Mesendoderm (in vitro differentiated cells): ENCODE measurements around the gene PLCL1.
A peak's percentile ranks its signal among the peaks of the same experiment; 100 is the strongest.

Source experiments
- DNase-seq: peaks from one replicate; pipeline ENCODE4 v3.0.0; 2013
- H2AK5ac ChIP-seq: 2 replicates; pipeline ENCODE4 v1.6.1; 2013; ENCODE audit warnings: low read length, inconsistent platforms
- H2BK120ac ChIP-seq: 2 replicates; pipeline ENCODE4 v1.6.1; 2013; ENCODE audit warnings: low read depth, mild to moderate bottlenecking, low read length, moderate library complexity, mixed read lengths
- H2BK15ac ChIP-seq: replicated peaks from 2 replicates; pipeline ENCODE4 v1.6.1; 2013; ENCODE audit warnings: low read depth, mild to moderate bottlenecking, moderate library complexity
- H2BK5ac ChIP-seq: 2 replicates; pipeline ENCODE4 v1.6.1; 2013; ENCODE audit warnings: low read length, inconsistent platforms
- H3K18ac ChIP-seq: 2 replicates; pipeline ENCODE4 v1.6.1; 2013; ENCODE audit warnings: mild to moderate bottlenecking, low read length, mixed read lengths
- H3K23ac ChIP-seq: one replicate; pipeline ENCODE4 v1.6.1; 2013; ENCODE audit warnings: low read length
- H3K27ac ChIP-seq: 2 replicates; pipeline ENCODE4 v1.5.1; 2013; ENCODE audit warnings: low read depth, mild to moderate bottlenecking, inconsistent platforms, low read length, moderate library complexity
- H3K27me3 ChIP-seq: 2 replicates; pipeline ENCODE4 v1.6.1; 2013; ENCODE audit warnings: low read length, control low read depth, mild to moderate bottlenecking, inconsistent platforms; ENCODE audit not compliant: insufficient read depth, poor library complexity
- H3K36me3 ChIP-seq: 2 replicates; pipeline ENCODE4 v1.6.1; 2013; ENCODE audit warnings: low read length, inconsistent platforms; ENCODE audit not compliant: control insufficient read depth, insufficient read depth
- H3K4ac ChIP-seq: one replicate; pipeline ENCODE4 v1.6.1; 2013; ENCODE audit warnings: low read depth, mild to moderate bottlenecking, low read length, moderate library complexity
- H3K4me1 ChIP-seq: 2 replicates; pipeline ENCODE4 v1.6.1; 2013; ENCODE audit warnings: low read depth, low read length, inconsistent platforms; ENCODE audit not compliant: control insufficient read depth
- H3K4me2 ChIP-seq: 2 replicates; pipeline ENCODE4 v1.6.1; 2013; ENCODE audit warnings: low read length
- H3K4me3 ChIP-seq: 2 replicates; pipeline ENCODE4 v1.5.1; 2013; ENCODE audit warnings: mild to moderate bottlenecking, low read length
- H3K56ac ChIP-seq: one replicate; pipeline ENCODE4 v1.6.1; 2013; ENCODE audit warnings: low read length
- H3K79me1 ChIP-seq: 2 replicates; pipeline ENCODE4 v1.6.1; 2013; ENCODE audit warnings: low read length, inconsistent platforms
- H3K79me2 ChIP-seq: 2 replicates; pipeline ENCODE4 v1.6.1; 2013; ENCODE audit warnings: mild to moderate bottlenecking, low read length; ENCODE audit not compliant: control insufficient read depth, insufficient read depth
- H3K9ac ChIP-seq: 2 replicates; pipeline ENCODE4 v1.6.1; 2013; ENCODE audit warnings: low read length, inconsistent platforms
- H4K5ac ChIP-seq: one replicate; pipeline ENCODE4 v1.6.1; 2013; ENCODE audit warnings: low read length
- H4K8ac ChIP-seq: one replicate; pipeline ENCODE4 v1.6.1; 2013; ENCODE audit warnings: low read depth, mild to moderate bottlenecking, control low read depth, low read length, moderate library complexity
- WGBS: extraction: QIAGEN DNeasy Blood & Tissue Kit; methylation state at CpG from one replicate; pipeline ENCODE4 v1.1.7; 2013; ENCODE audit warnings: low lambda C conversion rate, missing lambda C conversion rate; ENCODE audit not compliant: insufficient coverage; ENCODE audit errors: extremely low coverage; 5-methylcytosine and 5-hydroxymethylcytosine counted together

PLCL1 gene

DNA sequence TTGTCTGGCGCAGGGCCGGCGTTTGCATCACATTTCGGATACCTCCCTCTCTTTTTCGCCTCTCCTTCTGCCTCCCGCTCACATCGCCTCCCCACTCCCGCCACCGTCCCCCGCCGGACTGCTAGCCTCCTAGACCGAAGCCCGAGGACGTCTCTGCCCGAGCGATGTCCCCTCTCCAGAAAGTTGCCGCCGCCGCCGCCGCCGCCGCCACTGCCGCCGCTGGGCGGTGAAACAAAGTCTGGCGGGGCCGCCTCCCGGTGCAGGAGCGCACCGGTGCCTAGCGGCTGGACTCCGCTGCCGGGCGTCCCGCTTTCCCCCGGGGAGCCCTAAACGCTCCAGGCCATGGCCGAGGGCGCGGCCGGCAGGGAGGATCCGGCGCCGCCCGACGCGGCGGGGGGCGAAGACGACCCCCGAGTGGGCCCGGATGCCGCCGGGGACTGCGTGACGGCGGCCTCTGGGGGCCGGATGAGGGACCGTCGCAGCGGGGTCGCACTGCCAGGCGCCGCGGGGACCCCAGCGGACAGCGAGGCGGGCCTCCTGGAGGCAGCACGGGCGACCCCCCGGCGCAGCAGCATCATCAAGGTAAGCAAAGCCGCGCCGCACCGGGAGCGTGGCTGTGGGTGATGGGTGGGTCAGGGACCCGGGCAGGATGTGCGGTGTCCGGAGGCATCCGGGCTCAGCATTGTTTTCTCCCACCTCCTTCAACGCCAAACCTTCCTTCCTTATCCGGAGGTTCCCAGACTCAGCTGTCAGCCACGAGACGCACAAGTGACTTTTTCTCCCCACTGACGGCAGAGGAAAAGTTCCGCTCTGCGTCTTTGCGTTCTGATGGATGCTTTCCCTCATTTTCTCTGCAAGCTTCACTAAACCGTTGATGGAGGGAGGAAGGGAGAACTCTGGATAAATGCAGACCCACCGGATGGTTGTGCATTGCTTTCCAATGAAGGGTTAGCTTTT is 643 bp downstream of the PLCL1 start:
- Histone ChIP-seq H3K4me1 (peaks cover 3% of the 10 kb centered on the region), H2BK5ac (no peak overlapping the region), H3K27me3 (peaks cover 6% of the 10 kb centered on the region), H3K27ac (no peak overlapping the region), H2BK15ac (no peak overlapping the region), H3K9ac (peak overlapping the region; percentile 16), H3K4me3 (no peak overlapping the region), H4K8ac (no peak overlapping the region), H3K36me3 (no peaks in the 10 kb centered on the region), H3K4me2 (peak overlapping the region; percentile 5), H3K4ac (no peak overlapping the region), H3K23ac (no peak overlapping the region), H3K79me1 (no peaks in the 10 kb centered on the region), H4K5ac (no peak overlapping the region), H3K18ac (no peak overlapping the region), H2BK120ac (no peak overlapping the region), H3K56ac (no peak overlapping the region), H3K79me2 (no peaks in the 10 kb centered on the region), H2AK5ac (no peak overlapping the region)
- WGBS: no CpG with 5 or more reads among the region's 92 CpGs
- no peak for DNase-seq

DNA sequence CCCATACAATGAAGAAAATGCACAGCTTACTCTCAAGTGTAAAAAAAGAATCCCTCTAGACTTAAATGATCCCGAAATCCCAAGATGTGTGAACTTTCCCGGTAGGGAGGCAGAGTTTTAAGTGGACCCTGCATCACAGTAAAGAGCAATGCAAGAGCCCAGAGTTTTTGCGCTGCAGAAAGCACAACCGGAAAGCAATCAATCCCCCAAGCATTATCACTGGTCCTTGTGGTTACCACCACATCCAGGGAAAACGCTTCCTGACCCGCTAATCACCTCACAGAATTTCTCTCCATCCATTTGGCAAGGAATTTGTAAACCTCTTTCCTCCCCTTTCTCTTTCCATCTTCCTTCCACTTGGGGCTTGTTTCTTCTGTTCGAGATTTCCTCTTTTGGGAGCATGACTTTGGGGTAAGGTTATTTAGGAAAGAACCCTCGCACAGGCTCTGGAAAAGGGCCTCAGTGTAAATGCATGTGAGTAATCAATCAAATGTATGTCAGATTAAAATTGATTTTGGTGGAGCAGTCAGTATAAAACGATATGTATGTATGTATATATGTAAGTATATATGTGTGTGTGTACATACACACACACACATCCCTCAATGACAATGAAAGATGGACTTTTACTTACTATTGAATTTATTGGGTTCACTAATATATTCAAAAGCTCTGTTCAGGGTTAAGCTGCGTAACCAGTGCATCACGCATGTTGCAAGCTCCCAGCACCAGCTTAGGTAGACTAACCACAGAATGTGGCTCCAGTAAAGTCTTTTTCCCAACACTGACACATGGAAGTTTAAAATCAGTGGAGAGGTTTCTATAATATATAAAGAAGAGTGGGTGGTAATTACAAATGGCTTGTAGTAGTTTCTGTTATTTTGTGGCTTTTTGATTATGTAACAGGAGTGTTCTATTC is 1.6 kb downstream of the PLCL1 start:
- no peaks in the 10 kb centered on the region for H3K79me1 ChIP-seq
- H3K4me3 ChIP-seq: no peak overlapping the region
- H3K27me3 ChIP-seq: peaks cover 6% of the 10 kb centered on the region
- no peak overlapping the region for H3K23ac ChIP-seq
- no peak overlapping the region for H3K18ac ChIP-seq
- H3K4me2 ChIP-seq: peak overlapping the region; percentile 5
- H3K9ac ChIP-seq: no peak overlapping the region
- no peak overlapping the region for H2BK120ac ChIP-seq
- no peak overlapping the region for H3K27ac ChIP-seq
- no peak for DNase-seq
- no peak overlapping the region for H4K8ac ChIP-seq
- H3K36me3 ChIP-seq: no peaks in the 10 kb centered on the region
- peaks cover 3% of the 10 kb centered on the region for H3K4me1 ChIP-seq
- no peak overlapping the region for H3K4ac ChIP-seq
- H4K5ac ChIP-seq: no peak overlapping the region
- no peak overlapping the region for H2BK15ac ChIP-seq
- H2AK5ac ChIP-seq: no peak overlapping the region
- no peaks in the 10 kb centered on the region for H3K79me2 ChIP-seq
- no peak overlapping the region for H2BK5ac ChIP-seq
- H3K56ac ChIP-seq: no peak overlapping the region
- WGBS: no CpG with 5 or more reads among the region's 11 CpGs

DNA sequence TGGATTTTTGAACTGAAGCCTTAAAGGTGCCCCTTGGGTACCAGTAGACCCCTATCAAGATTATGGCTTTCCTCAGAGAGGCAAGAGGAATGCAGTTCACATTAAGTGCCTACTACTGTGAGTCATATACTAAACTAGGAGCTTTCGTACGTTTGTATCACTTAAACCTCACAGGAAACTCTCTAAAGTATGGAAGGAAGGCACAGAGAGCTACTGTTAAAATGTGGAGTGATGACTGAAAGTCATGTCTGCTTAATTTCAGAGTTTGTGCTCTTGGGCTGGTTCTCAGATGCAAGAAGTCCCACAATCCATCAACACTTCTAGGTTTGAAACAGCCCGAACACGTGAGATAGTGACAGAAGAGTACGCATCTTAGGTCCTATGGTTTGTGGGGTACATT is 4.7 kb downstream of the PLCL1 start:
- H4K8ac ChIP-seq: no peak overlapping the region
- H3K36me3 ChIP-seq: no peaks in the 10 kb centered on the region
- H3K9ac ChIP-seq: no peak overlapping the region
- H2AK5ac ChIP-seq: no peak overlapping the region
- no peak overlapping the region for H3K27ac ChIP-seq
- H3K23ac ChIP-seq: no peak overlapping the region
- no peaks in the 10 kb centered on the region for H3K79me1 ChIP-seq
- H3K79me2 ChIP-seq: no peaks in the 10 kb centered on the region
- no peak overlapping the region for H2BK120ac ChIP-seq
- H2BK5ac ChIP-seq: no peak overlapping the region
- no CpG with 5 or more reads among the region's 5 CpGs for WGBS
- H2BK15ac ChIP-seq: no peak overlapping the region
- no peak overlapping the region for H3K18ac ChIP-seq
- peaks cover 3% of the 10 kb centered on the region for H3K4me1 ChIP-seq
- no peak overlapping the region for H3K4me3 ChIP-seq
- H3K4me2 ChIP-seq: no peak overlapping the region
- H4K5ac ChIP-seq: no peak overlapping the region
- H3K4ac ChIP-seq: peak overlapping the region; percentile 21
- peaks cover 6% of the 10 kb centered on the region for H3K27me3 ChIP-seq
- no peak overlapping the region for H3K56ac ChIP-seq
- no peak for DNase-seq

DNA sequence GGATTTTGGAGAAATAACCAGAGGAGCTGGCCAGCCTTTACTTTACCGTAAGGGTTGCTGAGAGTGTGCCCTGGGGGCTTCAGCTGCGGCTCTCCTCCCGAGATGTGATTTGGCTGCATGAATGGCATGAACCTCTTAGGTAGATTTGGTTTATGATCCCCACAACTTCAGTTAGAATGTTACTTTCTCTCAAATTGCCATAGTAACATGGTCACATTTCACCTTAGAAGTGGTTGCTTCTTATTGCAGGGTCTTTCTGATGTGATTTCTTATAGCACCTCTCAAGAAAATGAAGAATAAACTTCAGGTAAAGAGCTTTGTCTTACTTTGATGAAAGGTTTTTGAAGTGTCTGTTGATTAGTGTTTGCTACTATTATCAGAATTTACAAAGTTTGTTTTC is 5.6 kb downstream of the PLCL1 start:
- WGBS: no CpG with 5 or more reads among the region's 3 CpGs
- no peak overlapping the region for H3K4me3 ChIP-seq
- no peak overlapping the region for H3K4me2 ChIP-seq

DNA sequence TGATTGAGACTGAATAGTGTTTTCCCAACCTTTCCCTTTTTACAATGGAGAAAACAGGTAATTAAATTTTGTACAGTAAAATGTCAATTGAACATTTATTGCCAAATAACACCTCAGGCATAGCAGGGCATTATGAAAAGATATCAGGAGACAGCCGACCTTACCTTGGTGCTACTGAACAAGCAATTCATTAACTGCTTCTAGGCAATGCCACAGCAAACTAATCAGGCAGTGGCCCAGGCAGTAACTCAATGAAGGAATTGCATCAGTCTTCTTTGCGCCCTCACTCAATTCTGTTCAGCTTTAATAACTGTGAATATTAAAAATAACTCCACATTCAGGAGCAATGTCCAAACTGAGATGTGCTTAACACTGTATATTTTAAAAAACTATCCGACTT is 6.1 kb downstream of the PLCL1 start:
- H3K36me3 ChIP-seq: no peaks in the 10 kb centered on the region
- H3K79me2 ChIP-seq: no peaks in the 10 kb centered on the region
- no peak overlapping the region for H3K4me2 ChIP-seq
- no peak overlapping the region for H4K5ac ChIP-seq
- no peak overlapping the region for H3K4me3 ChIP-seq
- H2BK5ac ChIP-seq: no peak overlapping the region
- no peak for DNase-seq
- no CpG with 5 or more reads among the region's 3 CpGs for WGBS
- no peak overlapping the region for H3K18ac ChIP-seq
- H2AK5ac ChIP-seq: no peak overlapping the region
- no peak overlapping the region for H3K56ac ChIP-seq
- H2BK15ac ChIP-seq: no peak overlapping the region
- H2BK120ac ChIP-seq: no peak overlapping the region
- no peak overlapping the region for H3K4ac ChIP-seq
- no peak overlapping the region for H4K8ac ChIP-seq
- H3K23ac ChIP-seq: no peak overlapping the region
- no peaks in the 10 kb centered on the region for H3K79me1 ChIP-seq
- H3K4me1 ChIP-seq: peaks cover under 1% of the 10 kb centered on the region
- H3K27ac ChIP-seq: no peak overlapping the region
- H3K27me3 ChIP-seq: peaks cover 5% of the 10 kb centered on the region
- H3K9ac ChIP-seq: no peak overlapping the region

More for the DNA sequence above, 5.6 kb downstream of the PLCL1 start:
- Histone ChIP-seq H2BK120ac (no peak overlapping the region), H4K5ac (no peak overlapping the region), H2BK5ac (no peak overlapping the region), H2AK5ac (no peak overlapping the region), H3K4ac (no peak overlapping the region), H2BK15ac (no peak overlapping the region), H3K9ac (no peak overlapping the region), H3K18ac (no peak overlapping the region), H3K36me3 (no peaks in the 10 kb centered on the region), H3K79me2 (no peaks in the 10 kb centered on the region), H3K56ac (no peak overlapping the region), H3K4me1 (peaks cover 3% of the 10 kb centered on the region), H4K8ac (no peak overlapping the region), H3K27ac (no peak overlapping the region), H3K79me1 (no peaks in the 10 kb centered on the region), H3K27me3 (peaks cover 6% of the 10 kb centered on the region), H3K23ac (no peak overlapping the region)
- DNase-seq: no peak
